Cardiac fibroblast (primary cell): Measurements from ENCODE around the gene FBXW8.
A peak's percentile ranks its signal among the peaks of the same experiment; 100 is the strongest.

Experiments
- DNase-seq, 2 donors: peaks; one replicate each; pipeline versions ENCODE4 v3.0.0 to v3.0.0-alpha.2; 2010; ENCODE audit warnings: low read depth in 2 of 2
- H3K4me3 ChIP-seq, 2 donors: replicated peaks in 1 of 2; 1 replicate in 1 of 2; 2 replicates in 1 of 2; pipeline ENCODE4 v1.5.1; 2011; ENCODE audit warnings: low read depth in 2 of 2, low read length in 2 of 2, mild to moderate bottlenecking in 2 of 2, moderate library complexity in 1 of 2
- CTCF ChIP-seq: IDR thresholded peaks from one replicate; pipeline ENCODE4 v1.5.1; 2011; ENCODE audit warnings: low read depth, mild to moderate bottlenecking, low read length, inconsistent platforms

FBXW8 gene

DNA sequence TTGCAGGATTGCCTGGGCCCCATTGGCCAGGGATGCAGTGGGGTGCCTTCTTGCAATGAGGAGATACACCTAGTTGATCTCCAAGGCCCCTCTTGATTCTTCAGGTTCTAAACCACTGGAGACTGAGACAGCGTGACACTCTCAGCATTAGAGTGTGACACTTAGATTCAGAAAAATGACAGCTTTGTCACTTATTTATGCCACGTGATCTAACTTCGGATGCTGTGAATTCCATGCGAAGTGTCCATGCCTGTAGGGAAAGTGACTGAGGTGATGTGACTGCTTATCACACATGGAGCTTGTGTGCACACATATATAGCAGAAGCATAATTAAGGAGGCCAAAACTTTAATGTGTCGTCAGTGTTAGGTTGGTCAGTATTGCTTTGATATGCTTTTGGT, 30.4 kb downstream of the FBXW8 start:
- TF ChIP-seq CTCF: no peak
- DNase-seq: no peak
- H3K4me3 ChIP-seq: no peak overlapping the region

- H3K4me3 ChIP-seq: no peak overlapping the region
- peak in 1 of 2 donors; percentile 10 for DNase-seq
- TF ChIP-seq CTCF: no peak
These were observed 32.9 kb downstream of the FBXW8 start for GRCh38 chr12:116943419-116944372.

- H3K4me3 ChIP-seq: no peak overlapping the region
- DNase-seq: no peak
- TF ChIP-seq CTCF: no peak
These were observed 35.3 kb downstream of the FBXW8 start for GRCh38 chr12:116945886-116946550.

DNA sequence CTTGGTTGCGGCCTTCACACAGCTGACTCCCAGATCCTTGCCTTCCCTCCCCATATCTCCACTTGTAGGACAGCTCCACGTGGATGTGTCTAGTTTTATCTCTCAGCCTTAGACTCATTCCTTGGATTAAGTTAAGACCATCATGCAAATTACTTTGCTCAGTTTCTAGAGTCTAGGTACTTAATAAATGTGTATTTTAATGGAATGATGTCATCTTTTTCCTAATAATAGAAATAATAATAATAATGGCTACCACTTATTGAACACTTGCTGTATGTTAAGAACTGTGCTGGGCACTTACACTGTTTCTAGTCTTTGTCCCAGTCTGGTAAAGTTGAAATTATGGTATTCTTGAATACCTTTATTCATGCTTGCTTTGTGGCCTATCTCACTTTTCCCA, 37.5 kb downstream of the FBXW8 start:
- no peak for TF ChIP-seq CTCF
- H3K4me3 ChIP-seq: no peak overlapping the region
- DNase-seq: no peak

DNA sequence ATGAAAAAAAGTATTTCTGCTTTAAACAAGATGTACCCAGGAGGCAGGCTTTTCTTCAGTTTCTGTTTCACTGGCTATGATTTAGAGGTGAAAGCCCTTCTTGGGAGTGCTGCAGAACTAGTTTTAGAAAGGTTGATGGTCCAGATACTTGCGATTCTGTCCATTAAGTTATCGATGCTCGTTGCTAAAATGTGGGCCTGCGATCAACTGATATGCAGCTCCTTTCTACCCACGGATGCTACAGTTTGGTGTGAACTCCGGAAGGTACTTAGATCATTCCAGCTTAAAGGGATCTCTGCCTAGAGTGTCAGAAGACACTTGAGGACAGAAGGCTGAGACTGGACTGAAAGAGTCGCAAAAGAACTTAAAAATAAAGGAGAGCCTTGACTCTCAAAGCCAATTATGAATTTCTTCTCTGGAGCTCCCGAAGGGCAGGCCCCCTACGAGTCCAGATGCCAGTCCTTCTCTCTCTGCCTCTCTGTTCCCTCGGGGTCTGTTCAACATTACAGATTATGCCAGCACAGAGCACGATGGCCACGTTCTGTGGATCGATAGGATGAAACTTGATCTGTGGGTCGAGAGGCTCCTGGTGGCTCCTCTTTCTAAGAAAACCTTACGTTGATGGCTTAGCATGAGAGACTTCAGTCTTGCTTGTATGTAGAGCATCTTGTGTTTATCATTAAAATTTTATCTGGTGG, 40.0 kb downstream of the FBXW8 start:
- no peak for TF ChIP-seq CTCF

DNA sequence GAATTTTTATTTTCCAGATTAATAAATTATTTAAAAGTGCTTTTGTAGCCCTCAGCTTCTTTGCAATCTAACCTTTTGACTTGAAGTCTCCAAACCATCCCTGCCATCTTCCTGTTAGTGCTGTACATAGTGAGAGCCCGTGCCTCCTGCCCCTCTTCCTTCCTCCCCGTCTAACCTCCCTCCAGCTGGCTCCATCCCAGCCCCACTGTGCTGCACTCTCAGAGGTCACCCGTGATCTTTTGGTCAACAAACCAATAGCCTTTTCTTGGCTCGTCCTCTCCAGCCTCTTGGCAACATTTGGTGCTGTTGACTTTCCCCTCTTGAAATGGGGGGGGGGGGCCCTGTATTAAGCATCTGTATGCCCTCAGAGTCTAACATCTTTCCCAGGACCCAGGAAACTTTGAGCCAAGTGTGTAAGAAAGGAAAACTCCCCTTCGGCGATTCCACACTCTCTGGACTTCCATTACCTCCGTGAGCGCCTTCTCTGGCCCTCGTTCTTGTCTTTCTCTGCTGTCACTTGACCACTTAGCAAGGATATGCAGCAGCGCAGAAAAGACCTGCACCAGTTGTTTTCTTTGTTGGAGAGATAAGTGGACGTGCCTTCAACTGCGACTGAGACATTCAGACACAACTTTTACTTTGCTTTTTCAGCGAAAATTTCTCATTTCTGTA, 44.1 kb downstream of the FBXW8 start:
- peak in 1 of 2 donors; percentile 20 for DNase-seq
- H3K4me3 ChIP-seq: no peak overlapping the region
- TF ChIP-seq CTCF: no peak

More for the DNA sequence above, 40.0 kb downstream of the FBXW8 start:
- DNase-seq: no peak
- no peak overlapping the region for H3K4me3 ChIP-seq
